Measurements from ENCODE around the gene PRR33.

PRR33 gene

DNA sequence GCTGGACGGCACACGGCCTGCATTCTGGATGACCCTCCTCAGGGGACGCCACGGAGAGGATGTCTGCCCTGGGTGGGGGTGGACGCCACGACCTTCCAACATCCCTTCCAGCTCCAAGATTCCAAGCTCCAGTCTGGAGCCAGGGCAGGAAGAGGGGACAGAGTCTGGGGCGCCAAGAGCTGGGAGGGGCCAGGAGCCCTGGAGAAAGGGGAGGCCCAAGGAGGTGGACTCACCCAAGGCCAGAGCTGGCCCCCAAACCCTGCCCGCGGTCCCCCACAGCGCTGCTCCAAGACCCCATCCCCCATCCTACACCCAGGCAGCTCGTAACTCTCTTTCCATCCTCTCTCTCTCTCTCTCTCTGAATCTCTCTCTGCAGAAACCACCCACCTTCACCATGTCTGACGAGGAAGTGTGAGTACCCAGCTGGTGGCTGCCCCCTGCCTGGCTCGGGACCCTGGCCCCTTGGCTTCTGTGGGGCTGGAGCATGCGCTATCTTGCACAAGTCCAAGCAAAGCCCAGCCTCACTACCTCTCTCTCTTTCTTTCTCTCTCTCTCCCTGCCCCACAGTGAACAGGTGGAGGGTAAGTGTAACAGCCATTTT, 30.9 kb upstream of the PRR33 start:
- Histone ChIP-seq H3K4me1 (peaks cover 55% of the 10 kb centered on the region), H3K4me3 (no peak overlapping the region), H3K36me3 (no peaks in the 10 kb centered on the region), H3K9me3 (no peaks in the 10 kb centered on the region), H3K9ac (no peak overlapping the region), H3K4me2 (peak overlapping the region; percentile 80), H3K27ac (peak overlapping the region; percentile 65), H3K27me3 (no peaks in the 10 kb centered on the region), H4K20me1 (no peaks in the 10 kb centered on the region)
- no peak for TF ChIP-seq Cebpa-rat (IDR thresholded peaks at IDR 0.05)

DNA sequence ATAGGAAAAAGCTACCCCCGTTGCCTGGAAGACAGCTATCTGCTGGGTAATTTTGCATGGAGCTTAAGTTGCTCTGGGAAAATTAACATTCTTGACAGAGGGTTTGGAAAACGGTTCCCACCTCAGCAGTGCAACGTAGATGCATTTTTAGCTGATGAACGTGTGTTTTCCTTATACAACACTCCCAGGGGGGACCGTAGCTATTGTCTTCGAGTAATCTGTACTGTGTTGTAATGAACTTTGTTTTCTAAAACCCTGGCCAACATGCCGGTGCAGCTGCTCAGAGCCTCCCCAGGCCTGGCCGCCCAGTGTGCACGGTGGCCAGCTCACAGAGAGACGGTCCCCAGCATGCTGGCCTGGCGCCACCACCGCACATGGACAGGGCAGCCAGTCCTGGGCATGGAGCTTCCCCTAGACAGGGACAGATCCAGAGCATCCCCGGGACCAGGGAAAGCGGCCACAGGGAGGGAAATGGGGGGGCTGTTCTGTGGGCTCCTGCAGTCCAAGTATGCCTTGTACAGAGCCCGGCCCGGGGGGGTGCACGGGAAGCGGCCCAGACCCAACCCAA, 30.0 kb upstream of the PRR33 start:
- Histone ChIP-seq H4K20me1 (no peaks in the 10 kb centered on the region), H3K4me3 (no peak overlapping the region), H3K36me3 (no peaks in the 10 kb centered on the region), H3K27me3 (no peaks in the 10 kb centered on the region), H3K4me2 (peak overlapping the region; percentile 80), H3K9ac (0 out of 2 replicates have a peak overlapping the region, but pooled peaks have one; percentile 21), H3K4me1 (peaks cover 64% of the 10 kb centered on the region), H3K27ac (peak overlapping the region; percentile 65), H3K9me3 (no peaks in the 10 kb centered on the region)
- TF ChIP-seq Cebpa-rat (IDR thresholded peaks at IDR 0.05), result no peak

DNA sequence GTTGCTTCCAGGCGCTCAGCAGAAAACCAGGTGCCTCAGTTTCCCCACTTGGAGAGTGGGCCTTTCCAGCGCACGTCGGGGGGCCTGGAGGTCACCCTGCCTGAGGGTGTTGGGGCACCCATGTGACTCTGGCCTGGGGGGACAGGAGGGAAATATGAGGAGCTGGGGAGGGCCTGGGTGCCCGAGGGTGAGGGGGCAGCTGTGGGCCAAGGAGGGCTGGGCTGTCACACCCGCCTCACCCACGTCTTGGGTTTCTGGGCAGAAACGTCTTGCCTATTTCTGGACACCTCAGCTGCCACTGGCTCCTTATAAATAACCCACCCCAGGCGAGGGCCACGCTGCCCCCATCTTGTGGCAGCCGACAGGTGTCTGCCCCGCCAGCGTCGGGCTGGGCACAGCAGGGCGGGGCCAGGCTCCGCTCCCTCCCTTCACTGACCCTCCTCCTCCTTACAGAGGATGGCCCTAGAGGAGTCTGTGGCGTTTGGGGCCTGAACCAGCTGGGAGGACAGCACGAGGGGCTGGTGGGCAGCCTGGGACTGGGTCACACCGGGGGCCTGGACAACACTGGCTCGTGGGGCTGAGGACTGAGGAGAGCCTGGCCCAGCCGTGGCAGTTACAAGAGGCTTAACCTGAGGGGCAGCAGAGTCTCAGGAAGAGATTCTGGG, 29.3 kb upstream of the PRR33 start:
- peaks cover 70% of the 10 kb centered on the region for H3K4me1 ChIP-seq
- H3K27me3 ChIP-seq, result no peaks in the 10 kb centered on the region
- peak overlapping the region; percentile 80 for H3K4me2 ChIP-seq
- H3K4me3 ChIP-seq, result no peak overlapping the region
- H3K27ac ChIP-seq, result peak overlapping the region; percentile 65
- no peak for TF ChIP-seq Cebpa-rat (IDR thresholded peaks at IDR 0.05)
- H3K36me3 ChIP-seq, result no peaks in the 10 kb centered on the region
- H3K9me3 ChIP-seq, result no peaks in the 10 kb centered on the region
- H3K9ac ChIP-seq, result 0 out of 2 replicates have a peak overlapping the region, but pooled peaks have one; percentile 21
- no peaks in the 10 kb centered on the region for H4K20me1 ChIP-seq

DNA sequence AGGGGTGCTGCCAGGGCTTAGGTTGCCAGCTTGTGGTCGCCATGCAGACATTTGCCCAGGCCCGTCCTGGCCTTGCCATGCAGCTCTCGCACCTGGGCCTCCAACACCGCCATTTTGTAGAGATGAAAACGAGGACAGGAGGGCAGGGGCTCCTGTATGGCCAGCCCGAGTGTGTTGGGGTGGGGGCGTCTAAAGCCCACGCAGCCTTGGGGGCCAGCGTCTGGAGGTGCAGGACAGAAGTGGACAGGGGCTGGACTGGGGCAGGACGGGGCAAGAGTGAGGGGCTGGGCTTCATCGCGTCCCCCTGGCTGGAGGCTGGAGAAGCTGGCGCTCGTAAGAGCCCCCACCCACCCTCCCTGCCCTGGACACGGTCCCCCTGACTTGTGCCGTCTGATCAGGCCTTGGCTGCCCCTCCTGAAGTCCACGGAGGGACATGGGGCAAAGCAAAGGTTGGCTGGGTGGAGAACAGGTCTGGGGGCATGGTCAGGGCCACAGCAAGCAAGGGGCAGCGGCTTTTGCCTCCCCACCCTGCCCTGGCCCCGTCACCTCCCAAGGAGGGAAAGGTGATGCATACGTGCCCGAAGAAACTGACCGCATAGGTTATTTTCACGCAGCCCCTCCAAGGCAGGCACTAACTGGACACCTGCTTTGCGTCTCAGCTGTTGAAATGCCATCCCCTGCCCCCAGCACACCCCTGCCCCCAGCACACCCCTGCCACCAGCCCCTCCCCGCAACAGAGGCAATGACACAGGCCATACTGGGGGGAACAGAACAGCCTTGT, 28.6 kb upstream of the PRR33 start:
- Histone ChIP-seq H3K4me3 (no peak overlapping the region), H3K9ac (no peak overlapping the region), H4K20me1 (no peaks in the 10 kb centered on the region), H3K4me2 (peak overlapping the region; percentile 80), H3K27ac (0 out of 2 replicates have a peak overlapping the region, but pooled peaks have one; percentile 13), H3K4me1 (peaks cover 73% of the 10 kb centered on the region), H3K36me3 (no peaks in the 10 kb centered on the region), H3K9me3 (no peaks in the 10 kb centered on the region), H3K27me3 (no peaks in the 10 kb centered on the region)
- TF ChIP-seq Cebpa-rat (IDR thresholded peaks at IDR 0.05), result no peak

DNA sequence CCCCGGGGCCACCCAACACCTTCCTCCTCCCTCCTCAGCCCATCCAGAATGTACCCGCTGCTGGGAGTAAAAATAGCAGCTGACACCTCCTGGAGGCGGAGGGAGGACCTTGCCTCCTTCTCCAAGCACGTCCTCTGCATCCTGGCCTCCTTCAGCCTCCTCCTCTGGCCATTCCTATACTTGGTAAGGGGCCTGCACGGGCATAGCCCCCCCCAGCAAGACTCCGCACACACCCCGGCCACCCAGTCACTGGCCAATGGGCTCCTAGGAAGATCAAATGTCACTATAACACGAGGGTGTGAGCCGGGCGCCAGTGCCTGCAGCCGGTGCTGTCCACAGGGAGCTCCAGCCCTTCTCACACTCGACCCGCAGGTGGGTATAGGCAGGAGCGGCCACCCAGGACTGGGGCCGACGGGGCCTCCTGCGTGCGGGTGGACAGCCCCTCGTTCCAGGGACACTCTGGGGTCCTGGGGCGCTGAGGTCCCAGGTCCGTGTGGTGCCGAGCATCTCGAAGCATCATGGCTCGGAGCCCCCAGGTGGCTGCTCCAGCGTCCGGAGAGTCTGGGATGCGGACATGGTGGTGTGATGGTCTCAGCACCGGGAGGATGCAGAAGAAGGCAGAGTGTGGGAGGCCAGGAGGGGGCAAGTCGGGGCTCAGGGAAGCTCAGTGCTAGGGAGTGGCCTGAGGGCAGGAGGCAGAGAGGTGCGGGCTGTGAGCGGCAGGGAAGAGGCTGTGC, 27.9 kb upstream of the PRR33 start, which contains the start of gene TNNT3:
Gene TNNT3, plus strand, starts transcription at position 313 of the 737 bp plus-strand sequence. CDS start 3,172 bp downstream, outside the sequence.
- peaks cover 73% of the 10 kb centered on the region for H3K4me1 ChIP-seq
- no peak within 1 kb of the TSS for H3K4me3 ChIP-seq
- no peaks in the 10 kb centered on the region for H3K36me3 ChIP-seq
- H4K20me1 ChIP-seq, result no peaks in the 10 kb centered on the region
- no peaks in the 10 kb centered on the region for H3K9me3 ChIP-seq
- 0 out of 2 replicates have a peak within 1 kb of the TSS, but pooled peaks have one; percentile 13 for H3K27ac ChIP-seq
- H3K4me2 ChIP-seq, result peak within 1 kb of the TSS; percentile 80
- no peak for TF ChIP-seq Cebpa-rat (IDR thresholded peaks at IDR 0.05)
- no peak within 1 kb of the TSS for H3K9ac ChIP-seq
- H3K27me3 ChIP-seq, result no peaks in the 10 kb centered on the region

DNA sequence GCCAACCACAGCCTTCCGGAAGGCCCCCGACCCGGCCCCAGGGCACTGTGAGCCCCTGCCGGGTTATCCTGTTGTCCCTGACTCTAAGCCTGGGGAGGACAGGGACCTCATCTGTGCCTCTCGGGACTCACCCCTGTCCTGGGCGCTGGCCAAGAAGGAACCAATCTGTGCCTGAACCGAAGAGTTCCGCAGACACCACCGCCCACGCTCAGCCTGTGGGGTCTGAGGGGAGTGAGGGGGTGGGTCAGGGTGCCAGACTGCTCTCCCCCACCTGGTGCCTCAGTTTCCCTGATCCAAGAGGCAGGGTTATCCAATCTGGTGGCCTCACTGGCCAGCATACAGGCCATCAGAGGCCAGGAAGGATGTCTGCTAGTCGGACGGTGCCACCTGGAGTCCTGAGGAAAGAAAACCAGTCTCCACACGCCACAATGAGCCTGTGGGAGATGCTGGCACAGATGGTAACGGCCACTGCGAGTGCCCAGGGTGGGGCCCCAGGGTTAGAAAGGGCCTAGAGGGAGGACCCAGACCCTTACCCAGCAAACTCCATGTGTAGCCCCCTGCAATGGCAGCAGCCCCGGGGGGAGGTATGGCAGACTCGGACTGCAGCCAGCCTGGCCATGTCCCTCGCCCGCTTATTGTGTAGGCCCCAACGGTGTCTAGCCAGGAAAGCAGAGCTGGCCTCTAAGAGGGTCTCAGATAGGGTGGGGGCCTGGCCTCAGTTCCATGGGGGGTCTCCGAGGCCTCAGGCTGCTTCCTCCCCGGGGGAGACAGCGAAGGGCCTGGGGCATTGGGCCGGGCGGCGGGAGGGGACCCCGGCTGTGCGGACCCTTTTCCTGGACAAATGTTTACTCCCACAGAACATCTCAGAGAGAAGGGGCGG, 27.0 kb upstream of the PRR33 start:
- H3K36me3 ChIP-seq, result no peaks in the 10 kb centered on the region
- peak overlapping the region; percentile 10; the same call in 1 of the 2 replicates for H3K27ac ChIP-seq
- no peak overlapping the region for H3K9ac ChIP-seq
- H3K9me3 ChIP-seq, result no peaks in the 10 kb centered on the region
- TF ChIP-seq Cebpa-rat (IDR thresholded peaks at IDR 0.05), result no peak
- H3K4me2 ChIP-seq, result peak overlapping the region; percentile 60
- peaks cover 73% of the 10 kb centered on the region for H3K4me1 ChIP-seq
- H3K4me3 ChIP-seq, result no peak overlapping the region
- H4K20me1 ChIP-seq, result no peaks in the 10 kb centered on the region
- no peaks in the 10 kb centered on the region for H3K27me3 ChIP-seq

DNA sequence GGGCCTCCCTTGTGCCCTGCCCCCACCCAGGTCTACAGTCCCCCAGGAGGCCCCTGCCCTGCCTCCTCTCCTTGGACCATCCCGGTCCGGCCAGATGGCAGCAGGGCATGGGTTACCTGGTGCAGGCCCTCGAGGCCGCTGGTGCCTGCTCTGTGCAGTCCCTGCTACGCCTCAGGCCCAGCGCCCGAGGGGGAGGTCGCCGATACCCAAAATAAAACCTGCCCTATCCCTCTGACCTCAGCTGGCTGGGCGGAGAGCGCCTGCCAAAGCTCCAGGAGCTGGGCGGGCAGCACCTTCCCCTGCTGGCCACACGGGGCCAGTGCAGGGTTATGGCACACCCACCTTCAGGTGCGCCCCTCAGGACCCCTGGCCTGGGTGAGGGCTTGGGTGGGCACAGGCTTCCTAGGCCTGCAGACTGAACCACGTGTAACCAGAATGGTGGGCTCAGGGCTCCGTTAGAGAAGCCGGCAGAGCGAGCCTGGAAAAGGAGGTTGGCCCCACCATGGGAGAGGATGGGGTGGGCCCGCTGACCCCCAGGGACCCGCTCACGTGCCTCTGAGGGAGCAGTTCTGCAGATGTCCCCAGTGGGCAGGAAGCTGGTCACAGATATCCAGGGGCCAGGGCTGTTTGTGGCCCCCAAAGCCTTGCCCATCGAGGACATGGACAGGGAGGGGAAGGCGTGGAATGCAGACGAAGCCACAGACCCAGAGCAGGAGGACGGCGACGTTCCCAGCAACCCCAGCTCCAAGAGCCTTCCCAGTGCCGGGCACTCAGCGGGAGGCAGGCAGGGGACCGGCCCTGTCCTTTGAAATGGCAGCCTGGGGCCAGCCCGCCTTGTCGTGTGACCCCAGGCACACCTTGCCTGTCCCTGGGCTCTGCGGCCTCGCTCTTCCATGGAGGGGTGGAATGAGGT, 26.1 kb upstream of the PRR33 start:
- no peaks in the 10 kb centered on the region for H3K27me3 ChIP-seq

More for the DNA sequence above, 26.1 kb upstream of the PRR33 start:
- TF ChIP-seq Cebpa-rat (IDR thresholded peaks at IDR 0.05), result no peak
- Histone ChIP-seq H3K27ac (peak overlapping the region; percentile 10; the same call in 1 of the 2 replicates), H3K4me1 (peaks cover 67% of the 10 kb centered on the region), H3K9me3 (no peaks in the 10 kb centered on the region), H3K9ac (no peak overlapping the region), H4K20me1 (no peaks in the 10 kb centered on the region), H3K4me3 (no peak overlapping the region), H3K36me3 (no peaks in the 10 kb centered on the region), H3K4me2 (peak overlapping the region; percentile 60)
